Neural cell (in vitro differentiated cells): ENCODE measurements around the gene MTX1. TPM values are rescaled to one million over a fixed set of nuclear protein-coding genes. Genes with fewer than 3 reads are reported as not detected.

ENCODE experiments used
- H2AFZ ChIP-seq: fragments of 200-600, 300-800 bp; sonication (generic), shearing (Covaris generic); 2 replicates; pipeline ENCODE4 v1.6.0; 2014; ENCODE audit warnings: low read depth, mild to moderate bottlenecking, antibody characterized with exemption, low read length, moderate library complexity
- H3F3A ChIP-seq: fragments of 200-600 bp; shearing (Covaris generic); 2 replicates; pipeline ENCODE4 v1.6.1; 2016; ENCODE audit warnings: mild to moderate bottlenecking, moderate library complexity, mixed read lengths, antibody characterized with exemption, low read length; ENCODE audit not compliant: insufficient read depth, poor library complexity, severe bottlenecking
- H3K27ac ChIP-seq: fragments of 200-600, 300-800 bp; sonication (generic), shearing (Covaris generic); 2 replicates; pipeline ENCODE4 v1.5.1; 2014; ENCODE audit warnings: mild to moderate bottlenecking, low read length, moderate library complexity
- H3K27me3 ChIP-seq: fragments of 300-800, 200-600 bp; sonication (generic), shearing (Covaris generic); 2 replicates; pipeline ENCODE4 v1.6.0; 2014; ENCODE audit warnings: mild to moderate bottlenecking, low read depth, low read length, moderate library complexity; ENCODE audit not compliant: insufficient read depth
- H3K36me3 ChIP-seq: fragments of 300-800, 200-600 bp; sonication (generic), shearing (Covaris generic); 2 replicates; pipeline ENCODE4 v1.5.1; 2014; ENCODE audit warnings: mild to moderate bottlenecking, antibody characterized with exemption, low read length, moderate library complexity; ENCODE audit not compliant: insufficient read depth
- H3K4me2 ChIP-seq: fragments of 300-800, 200-600 bp; sonication (generic), shearing (Covaris generic); 2 replicates; pipeline ENCODE4 v1.6.0; 2014; ENCODE audit warnings: mild to moderate bottlenecking, low read length
- H3K4me3 ChIP-seq: fragments of 300-800, 200-600 bp; sonication (generic), shearing (Covaris generic); 2 replicates; pipeline ENCODE4 v1.5.1; 2014; ENCODE audit warnings: mild to moderate bottlenecking, low read length, moderate library complexity
- H3K79me2 ChIP-seq: fragments of 200-600 bp; shearing (Covaris generic); replicated peaks from 2 replicates; pipeline ENCODE4 v1.6.0; 2014; ENCODE audit warnings: mild to moderate bottlenecking, low read length, moderate library complexity; ENCODE audit not compliant: insufficient read depth
- H3K9ac ChIP-seq: fragments of 300-800, 200-600 bp; sonication (generic), shearing (Covaris generic); 2 replicates; pipeline ENCODE4 v1.6.1; 2016; ENCODE audit warnings: mild to moderate bottlenecking, low read length, mixed read lengths
- H3K9me2 ChIP-seq: fragments of 200-600 bp; shearing (Covaris generic); 2 replicates; pipeline ENCODE4 v1.6.1; 2016; ENCODE audit warnings: mild to moderate bottlenecking, low read length, mixed read lengths; ENCODE audit not compliant: insufficient read depth
- H3K9me3 ChIP-seq: fragments of 200-600, 300-800 bp; sonication (generic), shearing (Covaris generic); 2 replicates; pipeline ENCODE4 v1.6.1; 2016; ENCODE audit warnings: mild to moderate bottlenecking, mixed run types, low read length, moderate library complexity, mixed read lengths
- H4K20me1 ChIP-seq: fragments of 200-600 bp; shearing (Covaris generic); 2 replicates; pipeline ENCODE4 v1.6.1; 2016; ENCODE audit warnings: mild to moderate bottlenecking, mixed run types; ENCODE audit not compliant: insufficient read depth
- EP300 ChIP-seq: fragments of 450-650 bp; conservative IDR thresholded peaks from 2 replicates; pipeline ENCODE4 v1.6.1; 2014; ENCODE audit warnings: antibody characterized with exemption, mild to moderate bottlenecking, moderate library complexity; ENCODE audit not compliant: poor library complexity, severe bottlenecking
- EZH2 ChIP-seq: fragments of 200-600, 300-800 bp; shearing (Covaris generic), sonication (generic); IDR thresholded peaks from 2 replicates; pipeline ENCODE4 v1.6.1; 2014; ENCODE audit warnings: antibody characterized with exemption, low read length, borderline replicate concordance, mild to moderate bottlenecking; ENCODE audit not compliant: insufficient read depth, poor library complexity, severe bottlenecking
- MXI1 ChIP-seq: fragments of 450-650 bp; conservative IDR thresholded peaks from 2 replicates; pipeline ENCODE4 v1.6.1; 2014; ENCODE audit warnings: antibody characterized with exemption, mild to moderate bottlenecking; ENCODE audit not compliant: poor library complexity, severe bottlenecking
- POLR2AphosphoS5 ChIP-seq: IDR thresholded peaks from 2 replicates; pipeline ENCODE4 v1.6.1; 2012
- RAD21 ChIP-seq: fragments of 450-650 bp; conservative IDR thresholded peaks from 2 replicates; pipeline ENCODE4 v1.6.1; 2014; ENCODE audit warnings: antibody characterized with exemption, mild to moderate bottlenecking, moderate library complexity
- REST ChIP-seq: IDR thresholded peaks from 2 replicates; pipeline ENCODE4 v1.6.1; 2012; ENCODE audit warnings: borderline replicate concordance
- SMC3 ChIP-seq: fragments of 450-650 bp; conservative IDR thresholded peaks from 2 replicates; pipeline ENCODE4 v1.6.1; 2014; ENCODE audit warnings: antibody characterized with exemption, mild to moderate bottlenecking, moderate library complexity; ENCODE audit not compliant: poor library complexity
- TAF1 ChIP-seq: IDR thresholded peaks from 2 replicates; pipeline ENCODE4 v1.6.1; 2012; ENCODE audit warnings: low read depth
- polyA plus RNA-seq: library from polyadenylated mRNA; depleted of rRNA; stranded (reverse); fragments of >200 nt; gene quantifications from 2 replicates; pipeline ENCODE4 v1.2.3, GENCODE V29; 2014
- TF ChIP-seq, protein P1 (sequence below): fragments of 450-650 bp; IDR thresholded peaks from 2 replicates; pipeline ENCODE4 v1.5.1; 2014; ENCODE audit warnings: antibody characterized with exemption, mild to moderate bottlenecking, moderate library complexity; ENCODE audit not compliant: poor library complexity, severe bottlenecking

MTX1 gene
- polyA plus RNA-seq, 1 donor from 2014 or later = 55.0 TPM

DNA sequence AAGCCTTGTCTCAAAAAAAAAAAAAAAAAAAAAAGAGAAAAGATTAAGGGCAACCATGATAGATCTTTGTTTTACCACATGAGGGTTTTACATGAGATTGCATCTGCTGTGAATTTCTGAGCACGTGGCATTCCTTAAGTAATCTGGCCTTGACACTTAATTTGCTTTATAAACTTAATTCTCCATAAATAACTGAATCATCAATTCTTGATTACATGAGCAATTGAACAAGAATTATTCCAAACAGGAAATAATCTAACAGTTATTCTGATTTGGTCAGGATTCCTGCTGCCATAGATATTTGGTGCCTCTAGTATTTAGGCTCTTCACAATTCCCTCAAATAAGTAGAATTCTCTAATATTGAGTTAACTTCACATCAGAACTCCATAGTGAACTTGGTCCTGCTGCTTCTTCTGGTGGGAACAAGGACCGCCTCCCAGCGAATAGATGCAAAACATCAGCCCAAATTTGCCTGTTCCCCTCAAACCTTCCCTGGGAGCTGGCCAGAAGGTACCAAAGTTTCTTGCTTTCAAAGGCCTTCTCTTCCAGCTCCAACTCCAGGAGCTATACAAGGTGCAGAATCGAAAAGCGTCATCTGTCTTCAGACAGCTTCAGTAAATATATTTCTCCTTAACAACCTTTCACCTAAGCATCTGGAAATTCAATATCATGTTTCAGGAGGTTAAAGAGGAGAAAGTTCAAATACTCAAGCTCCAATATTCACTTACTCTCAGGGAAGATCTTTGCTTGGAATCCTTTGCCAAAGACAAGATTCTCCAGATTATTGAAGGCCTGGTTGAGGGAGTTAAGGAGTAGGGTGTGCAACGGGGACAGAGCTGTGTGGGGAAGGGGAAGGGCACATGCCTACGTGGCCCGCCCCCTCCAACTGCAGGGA, 36.4 kb upstream of the MTX1 start:
- no peaks in the 10 kb centered on the region for H3K9me3 ChIP-seq
- no peaks in the 10 kb centered on the region for H3K9me2 ChIP-seq
- H3K4me3 ChIP-seq = peak overlapping the region; percentile 93
- no peaks in the 10 kb centered on the region for H3K27me3 ChIP-seq
- peak overlapping the region; percentile 63 for H3K4me2 ChIP-seq
- no peak for TF ChIP-seq EP300
- no peak for TF ChIP-seq REST
- TF ChIP-seq SMC3 = no peak
- TF ChIP-seq MXI1 = no peak
- peak overlapping the region; percentile 99 for H3K27ac ChIP-seq
- no peaks in the 10 kb centered on the region for H4K20me1 ChIP-seq
- peaks cover 3% of the 10 kb centered on the region for H3K36me3 ChIP-seq
- peak overlapping the region; percentile 100 for H3K9ac ChIP-seq
- H3F3A ChIP-seq = peaks cover 5% of the 10 kb centered on the region
- H3K79me2 ChIP-seq = peaks cover 36% of the 10 kb centered on the region
- H2AFZ ChIP-seq = peak overlapping the region; percentile 85

GRCh38 chr1:155172732-155173477, 35.6 kb upstream of the MTX1 start, which contains the start of gene KRTCAP2:
TSS of gene KRTCAP2 (minus strand) at chr1:155173304. CDS start at chr1:155173224, 80 bp downstream.
- TF ChIP-seq EZH2 (no peak), MXI1 (peak; percentile 27), RAD21 (peak; percentile 68), EP300 (peak; percentile 14), TAF1 (peak; percentile 89), POLR2AphosphoS5 (peak; percentile 91), SMC3 (peak; percentile 65), REST (peak; percentile 85)
- TF ChIP-seq, protein P1, sequence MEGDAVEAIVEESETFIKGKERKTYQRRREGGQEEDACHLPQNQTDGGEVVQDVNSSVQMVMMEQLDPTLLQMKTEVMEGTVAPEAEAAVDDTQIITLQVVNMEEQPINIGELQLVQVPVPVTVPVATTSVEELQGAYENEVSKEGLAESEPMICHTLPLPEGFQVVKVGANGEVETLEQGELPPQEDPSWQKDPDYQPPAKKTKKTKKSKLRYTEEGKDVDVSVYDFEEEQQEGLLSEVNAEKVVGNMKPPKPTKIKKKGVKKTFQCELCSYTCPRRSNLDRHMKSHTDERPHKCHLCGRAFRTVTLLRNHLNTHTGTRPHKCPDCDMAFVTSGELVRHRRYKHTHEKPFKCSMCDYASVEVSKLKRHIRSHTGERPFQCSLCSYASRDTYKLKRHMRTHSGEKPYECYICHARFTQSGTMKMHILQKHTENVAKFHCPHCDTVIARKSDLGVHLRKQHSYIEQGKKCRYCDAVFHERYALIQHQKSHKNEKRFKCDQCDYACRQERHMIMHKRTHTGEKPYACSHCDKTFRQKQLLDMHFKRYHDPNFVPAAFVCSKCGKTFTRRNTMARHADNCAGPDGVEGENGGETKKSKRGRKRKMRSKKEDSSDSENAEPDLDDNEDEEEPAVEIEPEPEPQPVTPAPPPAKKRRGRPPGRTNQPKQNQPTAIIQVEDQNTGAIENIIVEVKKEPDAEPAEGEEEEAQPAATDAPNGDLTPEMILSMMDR = peak; percentile 99
- peak within 1 kb of the TSS; percentile 93 for H3K4me3 ChIP-seq
- H4K20me1 ChIP-seq = no peaks in the 10 kb centered on the region
- H3K36me3 ChIP-seq = peaks cover 12% of the 10 kb centered on the region
- H3K27ac ChIP-seq = peak within 1 kb of the TSS; percentile 99
- no peaks in the 10 kb centered on the region for H3K9me3 ChIP-seq
- no peaks in the 10 kb centered on the region for H3K9me2 ChIP-seq
- peak within 1 kb of the TSS; percentile 91 for H3K4me2 ChIP-seq
- H3K79me2 ChIP-seq = peaks cover 37% of the 10 kb centered on the region
- peaks cover 5% of the 10 kb centered on the region for H3F3A ChIP-seq
- peak within 1 kb of the TSS; percentile 85 for H2AFZ ChIP-seq
- peak within 1 kb of the TSS; percentile 100 for H3K9ac ChIP-seq
- no peaks in the 10 kb centered on the region for H3K27me3 ChIP-seq
